ENCODE data around the gene UBE2U. TPM values are rescaled to one million over a fixed set of nuclear protein-coding genes. Genes with fewer than 3 reads are reported as not detected.

Gene UBE2U
- total and polyA plus RNA-seq, 8 donors = 0.14 to 0.81 (median 0.63) TPM; not detected in 4

GRCh38 chr1:64196074-64196870 is 7.2 kb upstream of the UBE2U start:
- DNase-seq (no peak), FAIRE-seq (no peak), ATAC-seq (no peak)
- intact Hi-C loops (cut with DNase I) = no loop called here
- WGBS, 2 donors = 76 to 81% methylated on average over 8 of the region's 8 CpGs
- Histone ChIP-seq H3K27me3 (no peaks in the 10 kb centered on the region), H3K4me3 (no peak overlapping the region), H3K9me3 (no peaks in the 10 kb centered on the region), H3K4me1 (no peaks in the 10 kb centered on the region), H3K36me3 (no peaks in the 10 kb centered on the region), H3K27ac (no peak overlapping the region)
- no peak for TF ChIP-seq CTCF (IDR thresholded peaks at IDR 0.05)

DNA sequence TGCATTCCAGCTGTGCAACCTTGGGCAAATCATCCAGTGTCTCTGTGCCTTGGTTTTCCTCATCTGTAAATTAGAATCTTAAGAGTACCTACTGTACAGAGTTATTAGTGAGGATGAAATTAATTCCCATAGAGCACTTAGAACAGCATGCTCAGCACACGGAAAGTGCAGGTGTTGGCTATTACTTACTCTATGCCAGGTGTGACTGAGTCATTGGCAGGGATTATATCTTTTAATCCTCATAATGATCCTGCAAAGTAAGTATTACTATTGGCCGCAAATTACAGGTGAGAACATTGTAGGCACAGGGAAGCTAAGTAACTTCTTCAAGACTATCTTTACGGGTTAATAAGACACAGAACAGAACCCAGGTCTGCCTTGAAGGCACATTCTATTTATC is 6.3 kb upstream of the UBE2U start:
- H3K4me1 ChIP-seq = no peaks in the 10 kb centered on the region
- DNase-seq = no peak
- H3K27me3 ChIP-seq = no peaks in the 10 kb centered on the region
- FAIRE-seq = no peak
- intact Hi-C loops (cut with DNase I) = no loop called here
- WGBS, 2 donors = 80 to 88% methylated on average over 3 of the region's 3 CpGs
- H3K27ac ChIP-seq = no peak overlapping the region
- ATAC-seq = no peak
- H3K4me3 ChIP-seq = no peak overlapping the region
- no peak for TF ChIP-seq CTCF (IDR thresholded peaks at IDR 0.05)
- H3K9me3 ChIP-seq = no peaks in the 10 kb centered on the region
- no peaks in the 10 kb centered on the region for H3K36me3 ChIP-seq

DNA sequence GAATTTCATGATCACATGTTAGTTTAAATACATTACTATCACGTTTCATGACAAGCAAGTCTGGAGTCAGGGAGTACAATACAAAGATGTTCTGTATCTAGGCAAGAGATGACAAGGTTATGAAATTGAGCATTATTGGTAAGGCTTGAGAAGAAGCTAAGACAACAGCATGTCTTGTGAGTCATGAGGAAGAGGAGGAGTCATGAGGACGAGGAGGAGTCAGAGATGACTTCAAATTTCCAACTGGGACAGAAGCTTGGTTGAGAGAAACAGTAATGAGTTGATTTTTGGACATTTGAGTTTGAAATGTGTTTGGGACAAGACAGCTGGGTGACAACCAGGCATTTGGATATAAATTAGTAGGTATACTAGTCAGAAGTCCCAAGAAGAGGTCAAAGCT is 4.3 kb upstream of the UBE2U start:
- DNase-seq (no peak), FAIRE-seq (no peak), ATAC-seq (no peak)
- 44 to 56% methylated on average over 2 of the region's 2 CpGs for WGBS, 2 donors
- no peak overlapping the region for H3K4me3 ChIP-seq
- intact Hi-C loops (cut with DNase I) = no loop called here
- no peaks in the 10 kb centered on the region for H3K36me3 ChIP-seq
- H3K4me1 ChIP-seq = no peaks in the 10 kb centered on the region
- H3K9me3 ChIP-seq = no peaks in the 10 kb centered on the region
- no peak for TF ChIP-seq CTCF (IDR thresholded peaks at IDR 0.05)
- no peaks in the 10 kb centered on the region for H3K27me3 ChIP-seq
- no peak overlapping the region for H3K27ac ChIP-seq

DNA sequence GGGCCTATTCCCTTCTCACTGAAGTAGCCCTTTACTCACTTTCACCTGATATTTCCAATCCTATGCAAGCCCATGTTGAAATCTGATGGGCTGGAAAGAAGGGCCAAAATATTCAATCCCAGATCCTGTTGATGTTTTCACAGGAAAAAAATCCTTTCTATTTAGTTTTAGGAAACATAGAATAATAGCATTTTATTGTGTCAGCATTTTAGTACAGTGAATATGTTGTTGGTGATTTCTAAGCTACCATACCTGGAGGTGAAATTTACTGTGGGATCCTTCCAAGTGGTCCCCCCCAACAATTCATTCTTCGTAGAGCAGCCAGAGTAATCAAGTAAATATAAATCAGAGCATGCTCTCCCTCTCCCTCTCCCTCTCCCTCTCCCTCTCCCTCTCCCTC is 3.4 kb upstream of the UBE2U start:
- whole genome bisulfite sequencing, 2 donors = 49 to 94% methylated on average over 1 of the region's 1 CpG

More for the DNA sequence above, 3.4 kb upstream of the UBE2U start:
- TF ChIP-seq CTCF (IDR thresholded peaks at IDR 0.05) = no peak
- ATAC-seq = no peak
- intact Hi-C loops (cut with DNase I) = no loop called here
- no peak for DNase-seq
- Histone ChIP-seq H3K36me3 (no peaks in the 10 kb centered on the region), H3K27me3 (no peaks in the 10 kb centered on the region), H3K27ac (no peak overlapping the region), H3K4me3 (no peak overlapping the region), H3K9me3 (no peaks in the 10 kb centered on the region), H3K4me1 (no peaks in the 10 kb centered on the region)
- no peak for FAIRE-seq
